Hematopoietic multipotent progenitor cell treated with erythropoietin and hydrocortisone succinate and interleukin-3 and kit ligand, for 17 days (in vitro differentiated cells): ENCODE results near the gene NDRG2.
"Not testable (repeated sequence)": the region's sequence is repeated elsewhere in the genome, so short reads cannot be mapped to it uniquely, and the experiment has no call there.

ENCODE experiments used
- DNase-seq: peaks from one replicate; pipeline ENCODE4 v3.0.0-alpha.2; 2015; ENCODE audit warnings: low spot score

The NDRG2 gene

GRCh38 chr14:21003788-21004346 lies 21.0 kb downstream of the NDRG2 start:
- no peak for DNase-seq

- no peak for DNase-seq
These were observed 23.6 kb downstream of the NDRG2 start for GRCh38 chr14:21001218-21001617.

- no peak for DNase-seq
These were observed 25.3 kb downstream of the NDRG2 start for GRCh38 chr14:20999591-20999990.

- no peak for DNase-seq
These were observed 26.0 kb downstream of the NDRG2 start, which contains the start of gene SLC39A2 for GRCh38 chr14:20998674-20999366. Gene SLC39A2 (plus strand): TSS chr14:20999293. CDS start chr14:20999447, 154 bp downstream.

- no peak for DNase-seq
These were observed 26.7 kb downstream of the NDRG2 start for GRCh38 chr14:20998139-20998538.

- no peak for DNase-seq
These were observed 27.3 kb downstream of the NDRG2 start for GRCh38 chr14:20997564-20997963.

- DNase-seq, result no peak
These were observed 27.7 kb downstream of the NDRG2 start for GRCh38 chr14:20997115-20997514.

GRCh38 chr14:20996521-20996920 lies 28.3 kb downstream of the NDRG2 start:
- no peak for DNase-seq

GRCh38 chr14:20989787-20990600 lies 34.9 kb downstream of the NDRG2 start, which contains the start of gene METTL17:
Gene METTL17 (plus strand): TSS chr14:20989980. CDS start chr14:20990003, 23 bp downstream.
- peak; percentile 73 for DNase-seq

GRCh38 chr14:20989471-20989786 lies 35.4 kb downstream of the NDRG2 start:
- no peak for DNase-seq

GRCh38 chr14:20988717-20989470 lies 36.0 kb downstream of the NDRG2 start:
- no peak for DNase-seq

GRCh38 chr14:20986811-20987210 lies 38.0 kb downstream of the NDRG2 start:
- no peak for DNase-seq

- not testable (repeated sequence) for DNase-seq
These were observed 39.2 kb downstream of the NDRG2 start for GRCh38 chr14:20985650-20986049.

GRCh38 chr14:20982646-20983369 lies 42.1 kb downstream of the NDRG2 start:
- DNase-seq, result no peak

GRCh38 chr14:20980906-20981305 lies 44.0 kb downstream of the NDRG2 start:
- no peak for DNase-seq

GRCh38 chr14:20978687-20979086 lies 46.2 kb downstream of the NDRG2 start:
- DNase-seq, result no peak

- DNase-seq, result no peak
These were observed 48.6 kb downstream of the NDRG2 start for GRCh38 chr14:20976291-20976690.

- DNase-seq, result no peak
These were observed 51.4 kb downstream of the NDRG2 start for GRCh38 chr14:20973501-20973900.

- DNase-seq, result no peak
These were observed 53.2 kb downstream of the NDRG2 start for GRCh38 chr14:20971705-20972021.

GRCh38 chr14:20970983-20971704 lies 53.7 kb downstream of the NDRG2 start:
- peak; percentile 72 for DNase-seq

- DNase-seq, result no peak
These were observed 54.2 kb downstream of the NDRG2 start for GRCh38 chr14:20970647-20970982.
